Bronchial epithelial cell (primary cell): ENCODE results near the gene BRSK1. TPM values are rescaled to one million over a fixed set of nuclear protein-coding genes. Genes with fewer than 3 reads are reported as not detected.

Experiments
- DNase-seq: peaks from one replicate; pipeline ENCODE4 v3.0.0-alpha.2; 2010; ENCODE audit warnings: low read depth
- FAIRE-seq: peaks from 2 replicates; lab custom pipeline; 2011; peaks lifted over from hg19 to GRCh38; lab: Jason Lieb, UNC
- H3K27me3 ChIP-seq: 2 replicates; pipeline ENCODE4 v1.5.1; 2011; ENCODE audit warnings: low read length; ENCODE audit not compliant: control insufficient read depth, insufficient read depth
- H3K36me3 ChIP-seq: 2 replicates; pipeline ENCODE4 v1.5.1; 2011; ENCODE audit warnings: low read length; ENCODE audit not compliant: control insufficient read depth, insufficient read depth
- H3K4me3 ChIP-seq: 2 replicates; pipeline ENCODE4 v1.5.1; 2011; ENCODE audit warnings: mild to moderate bottlenecking, low read depth, low read length, control low read depth
- total RNA-seq: library from RNA; depleted of rRNA; stranded (reverse); fragments of >200 nt; gene quantifications from 2 replicates; pipeline ENCODE4 v1.2.1, GENCODE V29; 2014
- TF ChIP-seq, protein P1 (sequence below): IDR thresholded peaks from 2 replicates; pipeline ENCODE4 v1.5.1; 2011; ENCODE audit warnings: mild to moderate bottlenecking, moderate library complexity, low read length, control low read depth, inconsistent platforms; ENCODE audit not compliant: insufficient read depth, severe bottlenecking

The BRSK1 gene
- total RNA-seq, 1 donor from 2014 or later = 0.53 TPM

DNA sequence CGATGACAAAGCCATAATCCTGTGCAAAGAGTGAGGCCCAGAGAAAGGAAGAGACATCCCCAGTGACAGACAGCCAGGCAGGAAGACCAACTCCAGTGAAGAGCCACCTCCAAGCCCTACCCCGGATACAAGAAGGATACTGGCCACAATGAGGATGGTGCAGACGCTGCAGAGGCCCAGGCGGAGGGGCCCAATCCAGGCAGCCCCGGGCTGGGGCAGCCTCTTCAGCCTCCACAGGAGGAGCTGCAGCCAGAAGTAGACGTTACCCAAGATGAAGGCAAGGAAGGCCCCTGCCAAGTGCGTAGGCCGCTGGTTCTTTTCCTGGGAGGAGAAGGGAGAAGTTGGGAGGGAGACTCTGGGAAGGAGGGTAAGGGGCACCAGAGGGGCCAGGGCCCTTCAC, 32.8 kb downstream of the BRSK1 start:
- DNase-seq = no peak
- FAIRE-seq = no peak
- H3K27me3 ChIP-seq = no peaks in the 10 kb centered on the region

DNA sequence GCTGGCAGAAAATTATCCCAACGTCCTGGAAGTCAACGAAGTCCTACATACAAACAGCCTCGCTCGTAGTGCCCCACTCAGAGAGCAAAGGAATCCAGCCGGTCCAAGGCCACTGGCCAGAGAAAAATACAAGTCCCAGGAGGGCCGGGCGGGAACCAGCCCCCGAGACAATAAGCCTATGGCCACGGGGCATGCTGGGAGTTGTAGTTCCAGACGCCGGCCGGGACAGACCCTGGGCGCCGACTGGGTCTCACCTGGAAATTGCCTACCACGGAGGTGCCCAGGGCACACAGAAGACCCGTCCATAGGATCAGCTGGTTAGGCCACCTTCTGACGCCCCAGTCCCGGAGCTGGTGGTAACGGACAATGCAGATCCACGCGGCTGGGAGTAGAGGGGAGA, 36.0 kb downstream of the BRSK1 start:
- no peak for FAIRE-seq
- Histone ChIP-seq H3K36me3 (no peaks in the 10 kb centered on the region), H3K4me3 (no peak overlapping the region), H3K27me3 (no peaks in the 10 kb centered on the region)
- DNase-seq = no peak
- TF ChIP-seq, protein P1, sequence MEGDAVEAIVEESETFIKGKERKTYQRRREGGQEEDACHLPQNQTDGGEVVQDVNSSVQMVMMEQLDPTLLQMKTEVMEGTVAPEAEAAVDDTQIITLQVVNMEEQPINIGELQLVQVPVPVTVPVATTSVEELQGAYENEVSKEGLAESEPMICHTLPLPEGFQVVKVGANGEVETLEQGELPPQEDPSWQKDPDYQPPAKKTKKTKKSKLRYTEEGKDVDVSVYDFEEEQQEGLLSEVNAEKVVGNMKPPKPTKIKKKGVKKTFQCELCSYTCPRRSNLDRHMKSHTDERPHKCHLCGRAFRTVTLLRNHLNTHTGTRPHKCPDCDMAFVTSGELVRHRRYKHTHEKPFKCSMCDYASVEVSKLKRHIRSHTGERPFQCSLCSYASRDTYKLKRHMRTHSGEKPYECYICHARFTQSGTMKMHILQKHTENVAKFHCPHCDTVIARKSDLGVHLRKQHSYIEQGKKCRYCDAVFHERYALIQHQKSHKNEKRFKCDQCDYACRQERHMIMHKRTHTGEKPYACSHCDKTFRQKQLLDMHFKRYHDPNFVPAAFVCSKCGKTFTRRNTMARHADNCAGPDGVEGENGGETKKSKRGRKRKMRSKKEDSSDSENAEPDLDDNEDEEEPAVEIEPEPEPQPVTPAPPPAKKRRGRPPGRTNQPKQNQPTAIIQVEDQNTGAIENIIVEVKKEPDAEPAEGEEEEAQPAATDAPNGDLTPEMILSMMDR = no peak

More for the DNA sequence above, 32.8 kb downstream of the BRSK1 start:
- TF ChIP-seq, protein P1 = no peak
- Histone ChIP-seq H3K36me3 (no peaks in the 10 kb centered on the region), H3K4me3 (no peak overlapping the region)

DNA sequence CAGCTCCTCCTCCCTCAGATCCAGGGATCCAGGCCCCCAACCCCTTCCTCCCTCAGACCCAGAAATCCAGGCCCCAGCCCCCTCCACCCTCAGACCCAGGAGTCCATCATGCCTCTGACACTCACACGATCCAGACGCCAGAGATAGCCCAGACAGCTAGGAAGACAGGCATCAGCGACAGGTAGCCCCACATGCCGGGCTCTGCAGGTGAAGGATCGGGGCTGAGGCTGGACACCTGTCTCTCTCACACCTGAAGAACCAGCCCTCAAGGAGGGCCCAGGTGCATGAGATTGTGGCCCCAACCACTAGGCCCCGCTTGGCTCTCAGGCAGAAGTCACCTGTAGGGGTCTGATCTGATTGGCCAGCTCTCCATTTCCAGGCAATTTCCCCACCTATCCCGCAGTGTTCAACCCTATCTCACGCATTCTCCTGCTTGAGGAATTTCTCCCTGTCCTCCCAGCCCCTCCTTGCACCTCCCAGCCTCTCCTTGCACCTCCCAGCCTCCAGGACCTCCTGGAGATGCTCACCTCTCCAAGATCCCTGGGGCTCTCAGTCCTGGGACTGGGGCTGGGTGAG, 37.1 kb downstream of the BRSK1 start:
- TF ChIP-seq, protein P1 = no peak
- Histone ChIP-seq H3K27me3 (no peaks in the 10 kb centered on the region), H3K36me3 (no peaks in the 10 kb centered on the region), H3K4me3 (no peak overlapping the region)
- no peak for DNase-seq
- FAIRE-seq = no peak

DNA sequence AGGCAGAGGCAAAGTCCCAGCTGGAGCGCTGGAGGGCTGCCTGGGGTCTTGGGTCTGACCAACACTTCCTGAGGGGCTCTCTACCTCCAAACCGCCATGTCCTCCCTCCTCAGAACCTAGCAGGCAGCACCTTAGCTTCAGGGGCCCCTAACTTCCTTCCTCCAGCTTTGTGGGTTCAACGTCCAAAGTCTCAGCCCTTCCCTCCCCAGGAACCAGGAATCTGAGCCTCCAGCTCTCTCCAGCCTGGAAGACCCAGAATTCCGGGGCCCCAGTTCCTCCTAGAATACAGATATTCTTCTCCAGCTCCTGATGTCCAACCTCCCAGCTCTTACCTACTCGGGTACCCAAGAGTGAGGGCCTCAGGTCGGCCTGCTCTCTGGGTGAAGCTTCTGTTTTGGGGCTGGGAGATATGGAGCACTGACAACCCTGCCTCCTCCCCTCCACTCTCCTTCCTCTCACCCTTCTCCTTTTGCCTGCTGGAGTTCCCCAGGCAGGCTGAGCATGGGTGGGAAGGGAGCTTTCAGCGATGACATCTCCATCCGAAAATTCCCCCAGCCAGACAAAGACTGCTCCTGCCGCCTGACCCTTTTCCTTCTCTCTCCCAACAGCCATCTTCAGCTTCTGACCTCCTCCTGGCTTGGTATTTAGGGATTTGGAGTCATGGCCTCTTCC, 37.8 kb downstream of the BRSK1 start:
- no peak for DNase-seq
- no peak for FAIRE-seq
- TF ChIP-seq, protein P1 = no peak
- Histone ChIP-seq H3K27me3 (no peaks in the 10 kb centered on the region), H3K4me3 (no peak overlapping the region), H3K36me3 (no peaks in the 10 kb centered on the region)

DNA sequence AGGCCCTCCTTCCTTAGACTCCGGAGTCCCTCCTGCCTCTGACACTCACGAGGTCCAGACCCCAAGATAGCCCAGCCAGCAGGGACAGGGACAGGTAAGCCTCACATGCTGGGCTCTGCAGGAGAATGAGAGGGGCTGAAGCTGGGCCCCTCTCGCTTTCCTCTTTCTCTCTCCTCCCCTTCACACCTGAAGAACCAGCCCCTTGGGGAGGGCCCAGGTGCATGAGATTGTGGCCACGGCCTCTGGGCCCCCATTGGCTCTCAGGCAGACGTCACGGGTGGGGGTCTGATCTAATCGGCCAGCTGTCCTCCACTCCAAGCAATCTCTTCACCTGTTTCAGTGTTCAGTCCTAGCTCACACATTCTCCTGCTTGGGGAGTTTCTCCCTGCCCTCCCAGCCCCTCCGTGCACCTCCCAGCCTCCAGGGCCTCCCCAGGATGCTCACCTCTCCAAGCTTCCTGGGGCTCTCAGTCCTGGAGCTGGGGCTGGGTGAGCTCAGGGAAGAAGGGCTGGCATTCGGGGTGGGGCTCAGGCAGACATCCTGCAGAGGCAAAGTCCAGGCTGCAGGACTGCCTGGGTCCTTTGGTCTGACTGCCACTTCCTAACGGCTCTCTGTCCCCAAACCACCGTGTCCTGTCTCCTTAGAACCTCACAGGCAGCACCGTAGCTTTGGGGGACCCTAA, 38.5 kb downstream of the BRSK1 start:
- H3K4me3 ChIP-seq = no peak overlapping the region
- no peaks in the 10 kb centered on the region for H3K36me3 ChIP-seq
- H3K27me3 ChIP-seq = no peaks in the 10 kb centered on the region
- FAIRE-seq = no peak
- no peak for DNase-seq
- TF ChIP-seq, protein P1 = no peak
